ENCODE results near the gene KRT3. TPM values are rescaled to one million over a fixed set of nuclear protein-coding genes. Genes with fewer than 3 reads are reported as not detected.
A peak's percentile ranks its signal among the peaks of the same experiment; 100 is the strongest.

KRT3 gene
- total RNA-seq, 1 donor from 2014 or later: not detected

- TF ChIP-seq CTCF (IDR thresholded peaks at IDR 0.05; ENCODE audit: unreplicated experiment): no peak
- no peak overlapping the region for H3K4me3 Mint-ChIP-seq (ENCODE audit: unreplicated experiment)
- no peaks in the 10 kb centered on the region for H3K36me3 Mint-ChIP-seq (ENCODE audit: low read depth, unreplicated experiment)
- peaks cover 14% of the 10 kb centered on the region for H3K27me3 Mint-ChIP-seq (ENCODE audit: unreplicated experiment)
- H3K9me3 Mint-ChIP-seq (ENCODE audit: unreplicated experiment): no peaks in the 10 kb centered on the region
- no peak for DNase-seq (ENCODE audit: low spot score)
- no peak overlapping the region for H3K27ac Mint-ChIP-seq (ENCODE audit: unreplicated experiment)
- peaks cover 36% of the 10 kb centered on the region for H3K4me1 Mint-ChIP-seq (ENCODE audit: unreplicated experiment)
These were observed 42.1 kb upstream of the KRT3 start for GRCh38 chr12:52837781-52838608.

- Mint-ChIP-seq H3K36me3 (ENCODE audit: low read depth, unreplicated experiment) (no peaks in the 10 kb centered on the region), H3K27ac (ENCODE audit: unreplicated experiment) (no peak overlapping the region), H3K9me3 (ENCODE audit: unreplicated experiment) (no peaks in the 10 kb centered on the region), H3K27me3 (ENCODE audit: unreplicated experiment) (peaks cover 14% of the 10 kb centered on the region), H3K4me1 (ENCODE audit: unreplicated experiment) (peaks cover 36% of the 10 kb centered on the region), H3K4me3 (ENCODE audit: unreplicated experiment) (peak overlapping the region; percentile 5)
- DNase-seq (ENCODE audit: low spot score): no peak
- no peak for TF ChIP-seq CTCF (IDR thresholded peaks at IDR 0.05; ENCODE audit: unreplicated experiment)
These were observed 41.5 kb upstream of the KRT3 start for GRCh38 chr12:52837413-52837741.

GRCh38 chr12:52836491-52837412 lies 40.8 kb upstream of the KRT3 start:
- no peak for TF ChIP-seq CTCF (IDR thresholded peaks at IDR 0.05; ENCODE audit: unreplicated experiment)
- peak overlapping the region; percentile 5 for H3K4me3 Mint-ChIP-seq (ENCODE audit: unreplicated experiment)
- peaks cover 36% of the 10 kb centered on the region for H3K4me1 Mint-ChIP-seq (ENCODE audit: unreplicated experiment)
- DNase-seq (ENCODE audit: low spot score): no peak
- H3K9me3 Mint-ChIP-seq (ENCODE audit: unreplicated experiment): no peaks in the 10 kb centered on the region
- no peaks in the 10 kb centered on the region for H3K36me3 Mint-ChIP-seq (ENCODE audit: low read depth, unreplicated experiment)
- no peak overlapping the region for H3K27ac Mint-ChIP-seq (ENCODE audit: unreplicated experiment)
- peaks cover 14% of the 10 kb centered on the region for H3K27me3 Mint-ChIP-seq (ENCODE audit: unreplicated experiment)

GRCh38 chr12:52836042-52836466 lies 40.1 kb upstream of the KRT3 start:
- Mint-ChIP-seq H3K36me3 (ENCODE audit: low read depth, unreplicated experiment) (no peaks in the 10 kb centered on the region), H3K27me3 (ENCODE audit: unreplicated experiment) (peaks cover 14% of the 10 kb centered on the region), H3K9me3 (ENCODE audit: unreplicated experiment) (no peaks in the 10 kb centered on the region), H3K4me1 (ENCODE audit: unreplicated experiment) (peaks cover 36% of the 10 kb centered on the region), H3K4me3 (ENCODE audit: unreplicated experiment) (no peak overlapping the region), H3K27ac (ENCODE audit: unreplicated experiment) (peak overlapping the region; percentile 57)
- no peak for TF ChIP-seq CTCF (IDR thresholded peaks at IDR 0.05; ENCODE audit: unreplicated experiment)
- DNase-seq (ENCODE audit: low spot score): no peak
